Measurements from ENCODE around the gene NPY5R.

- no peak for TF ChIP-seq EZH2 (IDR thresholded peaks at IDR 0.05; ENCODE audit: low read depth, unreplicated experiment)
- TF ChIP-seq EZH2phosphoT487 (IDR thresholded peaks at IDR 0.05; ENCODE audit: unreplicated experiment): no peak
- no peak for TF ChIP-seq POLR2AphosphoS5 (IDR thresholded peaks at IDR 0.05; ENCODE audit: low read depth)
- TF ChIP-seq, protein P1, sequence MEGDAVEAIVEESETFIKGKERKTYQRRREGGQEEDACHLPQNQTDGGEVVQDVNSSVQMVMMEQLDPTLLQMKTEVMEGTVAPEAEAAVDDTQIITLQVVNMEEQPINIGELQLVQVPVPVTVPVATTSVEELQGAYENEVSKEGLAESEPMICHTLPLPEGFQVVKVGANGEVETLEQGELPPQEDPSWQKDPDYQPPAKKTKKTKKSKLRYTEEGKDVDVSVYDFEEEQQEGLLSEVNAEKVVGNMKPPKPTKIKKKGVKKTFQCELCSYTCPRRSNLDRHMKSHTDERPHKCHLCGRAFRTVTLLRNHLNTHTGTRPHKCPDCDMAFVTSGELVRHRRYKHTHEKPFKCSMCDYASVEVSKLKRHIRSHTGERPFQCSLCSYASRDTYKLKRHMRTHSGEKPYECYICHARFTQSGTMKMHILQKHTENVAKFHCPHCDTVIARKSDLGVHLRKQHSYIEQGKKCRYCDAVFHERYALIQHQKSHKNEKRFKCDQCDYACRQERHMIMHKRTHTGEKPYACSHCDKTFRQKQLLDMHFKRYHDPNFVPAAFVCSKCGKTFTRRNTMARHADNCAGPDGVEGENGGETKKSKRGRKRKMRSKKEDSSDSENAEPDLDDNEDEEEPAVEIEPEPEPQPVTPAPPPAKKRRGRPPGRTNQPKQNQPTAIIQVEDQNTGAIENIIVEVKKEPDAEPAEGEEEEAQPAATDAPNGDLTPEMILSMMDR (conservative IDR thresholded peaks at IDR 0.05; ENCODE audit: low read depth in 2 of 2): peak in 1 of 2 experiments; percentile 47; a peak in 2 of 4 replicates
- TF ChIP-seq ZNF462 (CRISPR knock-in tag; IDR thresholded peaks at IDR 0.05): no peak
- TF ChIP-seq ZNF331 (CRISPR knock-in tag; IDR thresholded peaks at IDR 0.05; ENCODE audit: low read depth): no peak
- no peak for TF ChIP-seq REST (IDR thresholded peaks at IDR 0.05; ENCODE audit: unreplicated experiment)
Measured at GRCh38 chr4:163356104-163356503, 12.4 kb downstream of the NPY5R start.

Data from GM23338 (cell line).